Heart right ventricle (tissue), 16 donors: Measurements from ENCODE around the gene NPAS2. TPM values are rescaled to one million over a fixed set of nuclear protein-coding genes. Genes with fewer than 3 reads are reported as not detected.

ENCODE experiments used
- ATAC-seq, 8 donors: fragments of 200-7000 bp; cut with Tn5 transposase; one replicate each; pipeline ENCODE4 v1.9.1; 2020; ENCODE audit warnings: mild to moderate bottlenecking in 8 of 8, moderate library complexity in 8 of 8, moderate number of reproducible peaks in 1 of 8
- DNase-seq, 2 donors: peaks; one replicate each; pipeline ENCODE4 v3.0.0-alpha.2; 2020
- H3K27ac ChIP-seq, 10 donors: fragments of 200-600 bp; sonication (generic) in 2 of 10; one replicate each; pipeline versions ENCODE4 v1.5.0 to v1.8.0; 2020 to 2022; ENCODE audit warnings: mild to moderate bottlenecking in 3 of 10
- H3K27me3 ChIP-seq, 7 donors: fragments of 200-600 bp; one replicate each; pipeline ENCODE4 v1.8.0; 2021 to 2022; ENCODE audit warnings: mild to moderate bottlenecking in 2 of 7
- H3K36me3 ChIP-seq, 9 donors: fragments of 200-600 bp; sonication (generic) in 1 of 9; one replicate each; pipeline versions ENCODE4 v1.5.0 to v1.8.0; 2020 to 2022; ENCODE audit warnings: mild to moderate bottlenecking in 2 of 9
- H3K4me1 ChIP-seq, 9 donors: fragments of 200-600 bp; sonication (generic) in 1 of 9; one replicate each; pipeline versions ENCODE4 v1.5.0 to v1.8.0; 2020 to 2022; ENCODE audit warnings: mild to moderate bottlenecking in 4 of 9
- H3K4me3 ChIP-seq, 10 donors: fragments of 200-600 bp; sonication (generic) in 2 of 10; one replicate each; pipeline versions ENCODE4 v1.5.0 to v1.8.0; 2020 to 2022; ENCODE audit warnings: mild to moderate bottlenecking in 7 of 10, moderate library complexity in 2 of 10
- H3K9me3 ChIP-seq, 11 donors: fragments of 200-600 bp in 10 of 11; sonication (generic) in 2 of 11; one replicate each; pipeline versions ENCODE4 v1.5.0 to v1.8.0; 2013 to 2022; ENCODE audit warnings: mild to moderate bottlenecking in 2 of 11, control low read depth in 1 of 11, moderate library complexity in 1 of 11
- CTCF ChIP-seq, 9 donors: fragments of 200-600 bp; sonication (generic) in 2 of 9; IDR thresholded peaks; one replicate each; pipeline versions ENCODE4 v1.5.0 to v1.8.0; 2021 to 2022; ENCODE audit warnings: antibody characterized with exemption in 9 of 9, mild to moderate bottlenecking in 5 of 9, moderate library complexity in 1 of 9
- WGBS, 2 donors: extraction: QIAGEN DNeasy Blood & Tissue Kit; methylation state at CpG; one replicate each; pipeline ENCODE4 v1.1.7; 2013; ENCODE audit warnings: inconsistent platforms in 1 of 2; 5-methylcytosine and 5-hydroxymethylcytosine counted together
- intact Hi-C, 10 donors: fragments of 100-400 bp; cut with DNase I; formaldehyde crosslinking; loops; one replicate each; pipeline versions ENCODE4 v1.11.1 to v1.14.2; 2022
- polyA plus RNA-seq, 2 donors: library from polyadenylated mRNA; stranded (reverse); fragments of 200-250 nt; gene quantifications; one replicate each; pipeline ENCODE4 v1.2.3, GENCODE V29; 2013
- total RNA-seq, 10 donors: library from RNA; stranded (reverse); fragmentation: NEBNext Ultra II Directional in 3 of 10; extraction: Animal tissue kit (Norgen Biotek cat#: 25700) in 3 of 10; gene quantifications; one replicate each; pipeline versions ENCODE4 v1.2.1 to v1.2.4, GENCODE V29; 2021 to 2023
- donor health status: Arrhythmogenic right ventricular cardiomyopathy.
- donor health status: ischemic (EF 13 %, LVEDD 7.1; RV severe dilation, severe dysfunction).
- donor health status: healthy with polysubstance abuse.
- donor health status: DM: no; HTN: yes; CAD: no.
- donor health status: DM: no; HTN: no; CAD: no.
- donor health status: ischemic (EF 25% LVEDD 6.9; RV normal size, moderate dysfunction).
- donor health status: ischemic (EF 25% LVEDD 5.7; RV mildly dilated, moderate dysfunction).
- donor health status: healthy.
- donor health status: DM: yes; HTN: yes; CAD: no.
- donor health status: Ischemic cardiomyopathy.
- donor health status: ischemic (EF 35%, LVEDD 5.7; RV mildly dilated, moderate dysfunction).
- donor health status: nonischemic (EF 11% LVEDD 7.7; RV severe dilation, severe dysfunction).
- donor health status: DM: yes; HTN: yes; CAD: no.
- donor health status: PGD.
- donor health status: ischemic (EF 29% LVEDD 5.4; RV normal size, mild dysfunction).
- donor health status: nonischemic (EF 23%, LVEDD 6.1; RV moderate dilation, normal function).

NPAS2 gene
- total and polyA plus RNA-seq, 12 donors, result 32.1 to 70.1 (median 41.2) TPM

GRCh38 chr2:100781009-100781325 lies 39.0 kb upstream of the NPAS2 start:
- peak overlapping the region in 3 of 10 donors; percentile 5 to 57 (median 16) for H3K27ac ChIP-seq
- H3K36me3 ChIP-seq, result no peaks in the 10 kb centered on the region
- no peaks in the 10 kb centered on the region for H3K9me3 ChIP-seq
- H3K27me3 ChIP-seq, result no peaks in the 10 kb centered on the region
- peaks cover 0 to 25% (median 14%) of the 10 kb centered on the region in 9 donors for H3K4me1 ChIP-seq
- intact Hi-C loops, result no loop called here
- no peak for TF ChIP-seq CTCF (IDR thresholded peaks at IDR 0.05)
- H3K4me3 ChIP-seq, result no peak overlapping the region
- DNase-seq (no peak), ATAC-seq (no peak)
- WGBS, 2 donors, result 96 to 100% methylated on average over 1 of the region's 1 CpG

DNA sequence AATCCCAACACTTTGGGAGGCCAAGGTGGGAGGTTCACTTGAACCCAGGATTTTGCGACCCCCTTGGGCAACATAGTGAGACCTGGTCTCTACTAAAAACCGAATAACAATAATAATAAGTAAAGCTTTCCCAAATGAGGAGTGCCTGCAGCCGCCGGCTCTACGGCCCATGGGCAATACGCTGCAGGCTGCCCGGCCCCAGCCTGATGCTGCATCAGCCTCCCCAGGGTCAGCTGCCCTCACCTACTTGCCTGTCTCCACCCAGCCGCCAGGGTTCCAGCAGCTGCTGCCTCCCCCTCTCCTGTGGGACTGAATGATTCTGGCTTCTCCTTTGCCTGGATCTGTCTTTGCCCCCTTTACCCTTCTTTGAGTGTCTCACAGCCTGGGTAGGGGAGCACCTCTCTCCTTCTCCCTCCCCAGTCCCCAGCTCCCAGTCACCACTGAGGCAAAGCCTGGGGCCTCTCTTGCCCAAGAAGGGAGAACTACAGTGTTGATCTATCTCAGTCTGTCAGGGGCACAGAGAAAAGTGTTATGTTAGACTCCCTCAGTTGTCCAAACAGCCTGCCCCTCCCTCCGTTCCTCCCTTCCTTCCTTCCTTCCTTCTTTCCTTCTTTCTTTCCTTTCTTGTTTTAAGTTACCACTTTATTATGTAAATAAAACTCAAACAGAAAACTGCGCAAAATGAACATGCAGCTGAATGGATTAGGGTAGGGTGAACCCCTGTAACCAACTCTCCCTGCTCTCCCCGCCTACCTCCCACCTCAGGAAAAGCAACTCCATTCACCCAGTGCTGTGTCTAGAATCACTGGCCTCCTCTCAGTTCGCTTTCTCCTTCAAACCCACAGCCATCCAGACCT lies 38.2 kb upstream of the NPAS2 start:
- ATAC-seq, result no peak
- TF ChIP-seq CTCF (IDR thresholded peaks at IDR 0.05), result no peak

DNA sequence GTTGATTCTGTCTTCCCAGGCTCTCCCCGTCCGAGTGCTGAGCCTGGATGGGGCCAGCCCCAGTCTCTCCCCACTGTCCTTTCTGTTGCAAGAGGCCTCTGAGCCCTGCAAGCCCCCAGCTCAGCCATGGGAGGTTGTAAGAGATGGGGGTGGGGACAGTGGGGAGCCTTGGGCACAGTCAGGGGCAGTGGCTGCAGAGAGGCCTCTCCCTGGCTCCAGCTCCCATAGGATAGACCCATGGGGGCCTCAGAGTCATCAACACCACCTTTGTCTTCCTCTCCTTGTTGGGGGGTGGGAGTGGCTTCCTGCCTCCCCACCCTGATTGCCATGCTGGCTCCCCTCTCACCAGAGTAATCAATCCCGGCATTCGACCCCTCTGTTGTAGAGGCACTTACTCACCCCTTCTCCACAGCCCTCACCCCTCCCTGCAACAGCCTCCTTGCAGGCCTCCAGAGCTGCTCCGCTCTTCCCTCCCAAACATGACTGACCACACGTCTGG lies 37.5 kb upstream of the NPAS2 start:
- Histone ChIP-seq H3K9me3 (no peaks in the 10 kb centered on the region), H3K27ac (no peak overlapping the region), H3K4me1 (peaks cover 0 to 37% (median 14%) of the 10 kb centered on the region in 9 donors), H3K27me3 (no peaks in the 10 kb centered on the region), H3K4me3 (no peak overlapping the region), H3K36me3 (no peaks in the 10 kb centered on the region)
- intact Hi-C loops, result no loop called here
- ATAC-seq (no peak), DNase-seq (no peak)
- 88 to 92% methylated on average over 6 of the region's 6 CpGs for WGBS, 2 donors
- TF ChIP-seq CTCF (IDR thresholded peaks at IDR 0.05), result no peak

More for the DNA sequence above, 38.2 kb upstream of the NPAS2 start:
- WGBS, 2 donors, result 75 to 93% methylated on average over 12 of the region's 12 CpGs
- Histone ChIP-seq H3K4me3 (no peak overlapping the region), H3K27ac (peak overlapping the region in 1 of 10 donors; percentile 5), H3K9me3 (no peaks in the 10 kb centered on the region), H3K36me3 (no peaks in the 10 kb centered on the region), H3K27me3 (no peaks in the 10 kb centered on the region), H3K4me1 (peaks cover 0 to 33% (median 14%) of the 10 kb centered on the region in 9 donors)
- DNase-seq, result no peak
- intact Hi-C loops, result no loop called here

- no peak for TF ChIP-seq CTCF (IDR thresholded peaks at IDR 0.05)
- peaks cover 0 to 37% (median 14%) of the 10 kb centered on the region in 9 donors for H3K4me1 ChIP-seq
- no peaks in the 10 kb centered on the region for H3K9me3 ChIP-seq
- intact Hi-C loops, result loop anchor here in 1 of 10 donors (2.0 kb wide), 1 partner anchor 23 kb away; no protein-coding TSS in a partner anchor
- H3K4me3 ChIP-seq, result no peak overlapping the region
- no peak overlapping the region for H3K27ac ChIP-seq
- no peak for ATAC-seq
- WGBS, 2 donors, result 78 to 84% methylated on average over 3 of the region's 3 CpGs
- DNase-seq, result no peak
- H3K27me3 ChIP-seq, result no peaks in the 10 kb centered on the region
- no peaks in the 10 kb centered on the region for H3K36me3 ChIP-seq
These were observed 36.0 kb upstream of the NPAS2 start for GRCh38 chr2:100783987-100784386.
